Nucleus accumbens (tissue), 56 donors: ENCODE data around the gene NEIL3.

Experiments
- DNase-seq, 56 donors: peaks; one replicate each; lab custom pipeline; 2025; lab: John Stamatoyannopoulos, UW

Gene NEIL3

GRCh38 chr4:177356206-177356605 lies 46.5 kb downstream of the NEIL3 start:
- DNase-seq, result no peak

GRCh38 chr4:177356921-177357320 lies 47.2 kb downstream of the NEIL3 start:
- DNase-seq, result no peak

GRCh38 chr4:177367336-177367735 lies 57.7 kb downstream of the NEIL3 start:
- DNase-seq, result no peak

- no peak for DNase-seq
These were observed 59.7 kb downstream of the NEIL3 start for GRCh38 chr4:177369372-177369771.

GRCh38 chr4:177371461-177371860 lies 61.8 kb downstream of the NEIL3 start:
- no peak for DNase-seq

GRCh38 chr4:177374966-177375365 lies 65.3 kb downstream of the NEIL3 start:
- no peak for DNase-seq

- DNase-seq, result no peak
These were observed 65.7 kb downstream of the NEIL3 start for GRCh38 chr4:177375372-177375771.

GRCh38 chr4:177376024-177376423 lies 66.3 kb downstream of the NEIL3 start:
- no peak for DNase-seq

- no peak for DNase-seq
These were observed 71.1 kb downstream of the NEIL3 start for GRCh38 chr4:177380730-177381287.

- no peak for DNase-seq
These were observed 72.2 kb downstream of the NEIL3 start for GRCh38 chr4:177381762-177382310.

- DNase-seq, result no peak
These were observed 75.3 kb downstream of the NEIL3 start for GRCh38 chr4:177384856-177385397.

GRCh38 chr4:177385576-177386277 lies 76.1 kb downstream of the NEIL3 start:
- DNase-seq, result no peak

GRCh38 chr4:177386278-177386815 lies 76.7 kb downstream of the NEIL3 start:
- DNase-seq, result no peak

- DNase-seq, result no peak
These were observed 81.6 kb downstream of the NEIL3 start for GRCh38 chr4:177391287-177391686.

- no peak for DNase-seq
These were observed 82.3 kb downstream of the NEIL3 start for GRCh38 chr4:177391953-177392352.

GRCh38 chr4:177393236-177393635 lies 83.6 kb downstream of the NEIL3 start:
- no peak for DNase-seq

GRCh38 chr4:177396352-177396751 lies 86.7 kb downstream of the NEIL3 start:
- DNase-seq, result no peak

GRCh38 chr4:177400030-177400429 lies 90.4 kb downstream of the NEIL3 start:
- DNase-seq, result no peak

GRCh38 chr4:177401658-177402273 lies 92.1 kb downstream of the NEIL3 start:
- DNase-seq, result no peak

GRCh38 chr4:177403746-177404145 lies 94.1 kb downstream of the NEIL3 start:
- DNase-seq, result no peak

- no peak for DNase-seq
These were observed 94.7 kb downstream of the NEIL3 start for GRCh38 chr4:177404342-177404741.
